DMS53 (cell line): ENCODE results near the gene GNAQ.
A peak's percentile ranks its signal among the peaks of the same experiment; 100 is the strongest.

ENCODE experiments used
- DNase-seq: peaks from one replicate; lab custom pipeline; 2025; lab: John Stamatoyannopoulos, UW

Gene GNAQ

DNA sequence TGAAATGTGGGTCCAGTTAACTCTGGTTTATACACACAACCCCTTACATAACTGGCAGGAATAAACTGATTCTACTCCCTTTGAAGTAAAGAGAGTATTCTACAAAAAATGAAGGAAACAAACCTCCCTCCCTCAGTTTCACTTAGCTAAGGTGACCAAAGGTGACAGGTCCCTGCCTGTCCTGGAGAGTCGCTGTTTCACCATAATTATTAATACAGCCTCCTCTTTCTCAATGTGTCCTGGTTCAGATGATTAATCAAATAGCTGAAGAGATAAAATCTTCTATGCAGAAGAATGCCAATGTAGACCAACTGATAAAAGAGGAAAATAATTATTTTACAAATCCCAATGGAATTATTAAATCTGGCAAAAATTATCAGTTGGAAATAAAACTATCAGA is 219.8 kb downstream of the GNAQ start:
- DNase-seq: no peak

DNA sequence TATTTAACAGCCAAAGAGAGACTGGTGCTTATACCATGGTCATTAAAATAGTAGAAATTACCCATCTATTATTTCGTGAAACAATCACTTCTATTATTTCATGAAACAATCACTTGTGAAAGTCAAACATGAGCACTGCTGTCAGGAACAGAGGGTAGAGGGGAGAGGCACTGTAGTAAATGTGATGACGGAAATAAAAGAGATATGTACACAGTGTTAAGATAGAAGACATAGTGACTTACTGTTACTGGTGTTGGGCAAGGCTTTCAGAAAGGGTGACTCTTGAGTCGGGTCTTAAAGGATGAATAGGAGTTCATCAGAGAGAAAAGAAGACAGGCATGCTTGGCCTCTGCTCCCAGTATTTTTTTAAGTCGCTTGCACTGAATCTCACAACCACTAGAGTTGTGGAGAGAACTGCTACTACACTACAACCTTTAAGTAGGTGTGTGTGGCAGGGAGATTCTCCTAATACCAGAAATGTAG is 220.9 kb downstream of the GNAQ start:
- no peak for DNase-seq

DNA sequence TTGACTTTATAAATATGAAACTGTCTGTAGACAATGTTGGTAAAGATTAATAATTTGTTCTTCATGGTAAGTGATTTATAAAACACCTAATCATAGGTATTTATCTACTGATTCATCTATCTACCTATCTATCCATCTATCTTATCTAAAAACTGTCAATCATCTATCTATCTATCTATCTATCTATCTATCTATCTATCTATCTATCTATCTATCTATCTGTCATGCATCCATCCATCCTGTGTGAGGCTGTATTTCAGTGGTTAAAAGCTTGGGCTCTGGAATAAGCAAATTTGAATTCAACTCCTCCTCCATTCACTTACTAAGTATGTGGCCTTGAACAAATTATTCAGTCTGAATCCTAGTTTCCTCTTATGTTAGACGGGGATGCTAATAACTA is 221.6 kb downstream of the GNAQ start:
- DNase-seq: no peak

GRCh38 chr9:77809552-77809951 is 222.1 kb downstream of the GNAQ start:
- no peak for DNase-seq

DNA sequence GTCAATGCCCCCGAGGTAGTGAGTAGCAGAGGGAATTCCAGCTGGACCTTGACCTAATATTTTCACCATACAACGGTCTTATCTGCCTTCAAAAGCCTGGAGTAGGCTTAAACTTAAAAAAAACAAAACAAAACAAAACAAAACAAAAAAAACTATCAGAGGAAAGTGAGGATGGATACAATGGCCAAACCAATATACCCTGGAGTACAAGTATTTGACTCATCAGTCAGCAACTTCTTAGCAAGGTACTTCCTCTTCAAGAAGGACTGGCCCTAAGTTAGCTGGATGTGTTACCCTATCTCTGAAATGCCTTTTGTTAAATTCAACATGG is 222.9 kb downstream of the GNAQ start:
- DNase-seq: peak; percentile 17

- DNase-seq: peak; percentile 40
Observed at GRCh38 chr9:77807846-77808750, 223.5 kb downstream of the GNAQ start.

GRCh38 chr9:77807281-77807683 is 224.3 kb downstream of the GNAQ start:
- peak; percentile 24 for DNase-seq

DNA sequence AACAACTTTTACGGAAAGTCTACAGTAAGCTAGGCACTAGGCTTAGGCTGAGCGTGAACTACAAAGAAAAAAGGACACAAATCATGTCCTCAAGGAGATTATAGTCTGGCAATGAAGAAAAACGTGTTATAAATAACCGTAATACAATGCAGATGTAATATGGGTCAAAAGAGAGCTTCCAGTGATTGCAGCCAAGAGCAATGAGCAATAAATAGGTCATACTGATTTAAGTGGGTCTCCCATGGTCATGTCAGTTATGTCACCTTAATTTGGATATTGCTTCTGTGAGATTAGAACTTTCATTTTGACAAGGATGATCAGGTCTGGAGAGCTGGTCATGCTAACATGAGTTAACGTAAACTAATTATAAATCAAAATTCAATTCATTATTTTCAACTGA is 224.9 kb downstream of the GNAQ start:
- no peak for DNase-seq

GRCh38 chr9:77805810-77806209 is 225.8 kb downstream of the GNAQ start:
- DNase-seq: no peak

DNA sequence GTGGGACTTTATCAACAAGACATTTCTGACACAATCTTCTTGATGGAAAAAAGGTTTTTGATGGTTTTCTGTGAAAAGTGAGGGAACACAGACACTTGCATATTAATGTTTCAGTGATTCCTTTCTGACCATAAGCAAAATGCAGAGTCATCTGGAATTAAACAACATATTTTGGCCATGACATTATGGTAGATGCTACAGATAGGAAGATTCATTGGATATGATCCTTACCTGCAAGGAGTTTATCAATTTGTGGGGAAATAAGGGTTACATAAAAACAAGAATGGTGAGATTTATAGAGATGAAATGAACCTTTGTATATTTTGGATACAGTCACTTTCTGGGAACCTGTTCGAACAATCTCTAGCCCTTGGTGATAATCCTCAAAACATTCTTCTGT is 228.2 kb downstream of the GNAQ start:
- no peak for DNase-seq

DNA sequence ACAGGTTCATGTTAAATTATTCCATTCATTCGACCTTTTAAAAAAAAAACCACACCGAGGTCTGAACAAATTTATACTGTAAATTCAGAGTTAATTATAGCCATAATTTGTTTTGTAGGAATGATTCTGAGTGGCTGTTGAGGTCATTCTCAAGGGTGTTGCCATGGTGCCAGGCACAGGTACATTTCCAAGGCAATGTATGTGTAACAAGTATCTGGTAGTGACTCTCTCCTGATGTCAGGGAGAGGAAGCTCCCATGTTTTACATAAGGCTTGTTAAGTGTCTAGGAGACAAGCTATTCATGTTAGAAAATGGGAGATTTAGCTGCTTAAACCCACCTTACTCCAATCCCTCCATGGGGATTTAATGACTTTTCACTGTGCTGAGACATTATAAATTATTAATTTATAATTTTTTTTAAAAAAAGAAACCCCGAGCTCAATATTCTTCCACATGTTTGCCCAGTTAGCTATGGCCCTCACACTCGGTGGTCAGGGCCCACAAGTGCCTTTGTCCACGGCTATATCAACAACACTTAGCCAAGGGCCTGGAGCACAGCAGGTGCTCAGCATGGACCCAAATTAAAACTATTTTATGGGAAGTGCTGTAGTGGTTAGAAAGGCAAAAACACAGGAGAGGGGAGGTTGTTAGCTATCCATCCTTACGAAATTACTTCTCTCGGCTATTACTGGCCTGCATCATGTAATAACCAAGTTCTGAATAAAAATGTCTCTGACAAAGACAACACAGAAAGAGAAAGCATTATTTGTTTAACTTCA is 228.9 kb downstream of the GNAQ start:
- peak; percentile 86 for DNase-seq

GRCh38 chr9:77802064-77802463 is 229.5 kb downstream of the GNAQ start:
- no peak for DNase-seq

DNA sequence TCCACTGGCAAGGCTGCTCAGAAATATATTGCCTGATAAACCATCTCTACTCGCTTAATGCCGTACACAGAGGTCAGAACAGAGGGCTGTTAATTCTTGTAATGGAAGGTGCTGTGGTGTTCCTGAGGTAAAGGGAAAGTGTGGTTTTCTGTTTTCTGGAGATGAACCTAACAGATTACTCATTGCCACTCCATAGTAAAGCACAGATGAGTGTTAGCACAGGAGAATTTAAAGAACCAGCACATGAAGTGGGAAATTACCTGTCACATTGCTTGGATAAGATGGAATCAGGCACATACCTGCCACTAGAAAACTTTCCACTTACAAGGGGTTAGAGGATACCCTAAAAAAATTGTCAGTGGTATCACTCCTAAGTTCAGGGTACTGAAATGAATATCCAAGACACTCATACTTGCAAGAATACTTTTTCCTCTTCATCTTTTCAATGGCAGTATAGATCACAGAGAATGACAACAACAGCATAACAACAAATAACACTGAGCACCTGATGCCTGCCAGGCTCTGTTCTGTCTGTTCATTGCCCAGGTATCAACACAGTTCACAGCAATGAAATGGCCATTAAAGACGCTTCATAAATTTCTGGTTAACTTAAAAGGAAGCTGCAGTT is 230.6 kb downstream of the GNAQ start:
- peak; percentile 20 for DNase-seq

DNA sequence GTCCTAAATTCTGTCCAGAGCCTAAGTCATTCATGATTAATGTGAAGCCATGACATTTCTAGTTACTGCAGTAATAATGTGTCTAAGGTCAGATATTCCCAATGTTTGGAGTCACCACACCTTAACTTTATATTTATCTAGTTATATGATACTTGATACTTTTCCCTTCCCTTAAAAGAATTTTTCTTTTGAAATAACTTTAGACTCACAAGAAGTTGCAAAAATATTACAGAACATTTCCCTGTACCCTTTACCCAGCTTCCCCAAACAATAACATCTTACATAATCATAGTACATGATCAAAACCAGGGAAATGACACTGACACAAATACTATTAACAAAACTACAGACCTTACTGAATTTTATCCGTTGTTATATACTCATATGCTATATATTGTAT is 233.5 kb downstream of the GNAQ start:
- no peak for DNase-seq

- no peak for DNase-seq
Observed at GRCh38 chr9:77794985-77795384, 236.6 kb downstream of the GNAQ start.

- peak; percentile 44 for DNase-seq
Observed at GRCh38 chr9:77793849-77794248, 237.8 kb downstream of the GNAQ start.

DNA sequence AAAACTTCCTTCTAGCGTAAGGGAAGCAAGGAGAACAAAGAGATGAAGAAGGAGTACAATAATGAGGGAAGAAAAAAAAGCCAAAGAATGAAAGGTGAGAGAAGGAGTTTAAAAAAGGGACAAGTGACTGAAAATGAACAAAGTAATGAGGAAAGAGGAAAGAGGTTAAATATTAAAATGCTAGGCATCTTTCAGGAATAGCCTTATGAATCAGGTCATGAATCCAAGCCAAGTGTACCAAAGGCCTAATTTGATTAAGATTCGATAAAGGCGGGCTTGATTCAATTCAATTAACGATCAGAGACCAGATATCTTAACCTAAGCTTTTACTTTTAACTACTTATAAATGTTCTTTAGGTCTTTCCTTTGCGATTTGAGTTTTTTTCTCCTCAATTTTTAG is 241.7 kb downstream of the GNAQ start:
- DNase-seq: no peak

GRCh38 chr9:77785341-77785740 is 246.3 kb downstream of the GNAQ start:
- DNase-seq: no peak

DNA sequence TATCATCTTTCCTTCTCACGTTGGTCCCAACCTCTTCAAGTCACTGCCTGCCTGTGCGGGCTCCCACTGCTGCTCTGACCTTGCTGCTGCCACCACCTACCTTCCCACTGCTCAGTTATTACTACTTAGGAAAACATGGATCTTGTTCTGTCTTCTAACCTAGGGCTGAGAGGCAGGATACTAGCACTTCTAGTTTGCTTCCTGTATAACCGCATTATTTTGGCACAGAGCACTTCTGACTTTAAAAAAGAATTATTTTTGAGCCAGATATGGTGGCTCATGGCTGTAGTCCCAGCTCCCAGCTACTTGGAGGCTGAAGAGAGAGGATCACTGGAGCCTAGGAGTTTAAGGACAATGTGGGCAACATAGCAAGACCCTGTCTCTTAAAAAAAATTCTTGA is 248.1 kb downstream of the GNAQ start:
- no peak for DNase-seq

DNA sequence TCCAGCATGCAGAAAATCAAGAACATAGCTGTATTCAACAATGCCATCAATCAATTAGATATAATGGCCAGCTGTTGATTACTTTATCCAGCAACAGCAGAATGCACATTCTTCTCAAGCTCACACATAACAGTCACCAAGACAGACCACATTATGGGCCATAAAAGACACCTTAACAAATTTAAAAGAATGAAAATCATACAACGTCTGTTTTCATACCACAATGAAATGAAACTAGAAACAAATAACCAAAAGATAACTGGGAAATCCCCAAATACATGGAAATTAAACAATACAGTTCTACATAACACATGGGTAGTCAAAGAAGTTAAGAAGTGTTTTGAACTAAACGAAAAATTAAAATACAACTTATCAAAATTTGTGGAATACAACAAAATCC is 252.6 kb downstream of the GNAQ start:
- DNase-seq: no peak

GRCh38 chr9:77773381-77773780 is 258.2 kb downstream of the GNAQ start:
- no peak for DNase-seq

DNA sequence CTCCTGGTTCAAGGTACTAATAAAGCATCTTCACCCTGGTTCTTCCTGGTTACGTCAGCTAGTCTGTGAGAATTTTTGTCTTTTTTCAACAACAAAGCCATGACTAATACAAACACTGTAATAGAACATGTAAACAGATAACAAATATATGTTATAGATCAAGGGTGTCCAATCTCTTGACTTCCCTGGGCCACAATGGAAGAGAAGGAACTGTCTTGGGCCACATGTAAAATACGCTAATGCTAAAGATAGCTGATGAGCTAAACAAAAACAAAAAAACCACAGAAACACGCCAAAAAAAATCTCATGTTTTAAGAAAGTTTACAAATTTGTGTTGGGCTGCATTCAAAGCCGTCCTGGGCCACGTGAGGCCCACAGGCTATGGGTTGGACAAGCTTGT is 259.0 kb downstream of the GNAQ start:
- DNase-seq: no peak

GRCh38 chr9:77771171-77771570 is 260.4 kb downstream of the GNAQ start:
- DNase-seq: no peak
